Forelimb muscle (tissue), 1 donor: ENCODE results near the gene CHMP6. TPM values are rescaled to one million over a fixed set of nuclear protein-coding genes. Genes with fewer than 3 reads are reported as not detected.

Experiments used
- DNase-seq: peaks from one replicate; pipeline ENCODE4 v3.0.0-alpha.2; 2013; ENCODE audit warnings: low read depth
- polyA plus RNA-seq: library from polyadenylated mRNA; unstranded; fragments of 120-200 nt; gene quantifications from one replicate; pipeline ENCODE4 v1.2.1, GENCODE V29; 2013; ENCODE audit not compliant: insufficient read length

Gene CHMP6
- polyA plus RNA-seq, 1 donor: 25.2 TPM

DNA sequence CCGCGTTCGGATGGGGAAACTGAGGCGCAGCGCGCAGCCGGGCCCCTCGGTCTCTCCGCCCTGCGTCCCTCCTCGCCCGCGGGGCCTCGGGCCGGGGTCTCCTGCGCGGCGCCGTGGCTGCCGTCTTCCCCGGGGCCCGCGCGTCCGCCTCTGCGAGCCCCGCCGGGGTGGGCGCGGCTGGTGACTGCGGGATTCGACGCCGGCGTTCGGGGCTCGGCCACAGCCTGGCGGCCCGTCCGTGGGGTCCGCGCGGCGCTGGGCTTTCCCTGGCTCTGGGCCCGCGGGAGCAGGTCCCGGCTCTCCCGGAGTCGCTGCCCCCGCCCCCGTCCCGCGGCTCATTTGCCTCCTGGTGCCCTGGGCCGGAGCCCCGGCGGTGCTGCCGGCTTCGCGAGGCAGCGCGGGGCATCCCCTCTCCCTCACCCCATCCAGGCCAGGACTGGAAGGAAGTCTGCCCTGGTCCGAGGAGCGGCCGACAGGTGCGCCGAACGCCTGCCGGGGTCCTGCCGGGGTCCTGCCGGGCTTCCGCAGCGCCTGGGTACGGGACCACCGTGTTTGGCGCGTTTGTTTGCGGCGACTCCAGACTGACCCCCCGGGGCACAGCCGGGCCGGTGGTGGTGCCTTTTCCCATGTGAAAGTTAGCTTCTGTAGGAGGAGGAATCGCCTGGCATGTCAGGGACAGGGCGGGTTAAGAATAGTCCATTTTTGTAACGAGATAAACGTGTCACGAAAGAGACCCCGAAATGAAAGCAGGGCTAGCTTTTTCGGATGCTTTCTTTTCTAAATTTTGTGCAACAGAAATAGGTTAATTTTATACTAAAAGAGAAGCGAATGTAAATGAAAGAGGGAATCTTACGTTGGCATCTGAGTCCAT lies 671 bp downstream of the CHMP6 start:
- no peak for DNase-seq

DNA sequence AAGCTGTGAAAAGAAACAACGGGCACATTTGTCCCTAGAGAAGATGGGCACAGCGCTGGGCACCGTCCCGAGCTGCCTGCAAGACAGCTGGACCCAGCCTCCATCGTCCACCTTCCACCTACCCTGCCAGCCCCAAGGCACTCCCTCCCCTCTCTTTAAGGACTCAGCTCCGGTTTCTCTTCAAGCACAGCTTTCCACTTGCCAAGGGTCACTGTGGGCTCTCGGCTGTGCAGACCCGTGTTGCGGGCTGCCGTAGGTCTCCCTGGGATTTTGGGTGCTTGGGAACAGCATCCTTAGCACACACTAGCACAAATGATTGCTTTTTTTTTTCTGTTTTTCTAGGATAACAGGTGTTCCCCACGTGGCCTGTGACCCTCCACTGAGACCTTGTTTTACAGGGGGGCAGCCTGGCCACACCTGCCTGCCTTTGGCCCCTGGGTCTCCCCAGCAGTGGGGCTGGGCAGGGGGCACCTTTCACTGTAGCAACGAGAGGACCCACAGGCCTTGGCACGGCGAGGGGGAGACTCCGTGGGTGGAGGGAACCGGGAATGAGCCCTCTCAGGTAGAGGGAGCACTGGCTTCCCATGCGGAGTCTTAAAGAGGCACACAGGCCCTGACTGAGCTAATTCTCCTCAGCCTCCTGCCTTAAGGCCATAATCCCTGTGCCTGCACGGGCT lies 1.4 kb downstream of the CHMP6 start:
- DNase-seq: no peak

DNA sequence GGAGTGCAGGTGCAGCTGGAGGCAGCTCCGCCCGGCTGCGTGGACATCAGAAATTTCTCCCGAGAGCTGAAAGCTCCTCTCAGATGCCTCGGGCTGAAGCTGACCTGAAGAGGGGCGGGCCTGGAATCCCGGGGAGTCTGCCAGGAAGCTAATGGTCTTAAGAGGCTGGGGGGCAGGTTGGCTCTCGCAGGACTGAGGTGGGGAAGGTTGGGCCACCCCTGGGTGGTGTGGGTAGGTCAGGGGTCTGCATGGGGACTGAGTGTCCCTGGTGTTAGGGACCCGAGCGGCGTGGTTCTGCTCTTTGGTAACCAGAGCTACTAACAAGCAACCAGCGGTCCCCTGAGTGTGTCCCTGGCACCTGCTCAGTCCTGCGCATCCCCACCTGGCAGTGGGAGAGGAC lies 3.5 kb downstream of the CHMP6 start:
- no peak for DNase-seq

DNA sequence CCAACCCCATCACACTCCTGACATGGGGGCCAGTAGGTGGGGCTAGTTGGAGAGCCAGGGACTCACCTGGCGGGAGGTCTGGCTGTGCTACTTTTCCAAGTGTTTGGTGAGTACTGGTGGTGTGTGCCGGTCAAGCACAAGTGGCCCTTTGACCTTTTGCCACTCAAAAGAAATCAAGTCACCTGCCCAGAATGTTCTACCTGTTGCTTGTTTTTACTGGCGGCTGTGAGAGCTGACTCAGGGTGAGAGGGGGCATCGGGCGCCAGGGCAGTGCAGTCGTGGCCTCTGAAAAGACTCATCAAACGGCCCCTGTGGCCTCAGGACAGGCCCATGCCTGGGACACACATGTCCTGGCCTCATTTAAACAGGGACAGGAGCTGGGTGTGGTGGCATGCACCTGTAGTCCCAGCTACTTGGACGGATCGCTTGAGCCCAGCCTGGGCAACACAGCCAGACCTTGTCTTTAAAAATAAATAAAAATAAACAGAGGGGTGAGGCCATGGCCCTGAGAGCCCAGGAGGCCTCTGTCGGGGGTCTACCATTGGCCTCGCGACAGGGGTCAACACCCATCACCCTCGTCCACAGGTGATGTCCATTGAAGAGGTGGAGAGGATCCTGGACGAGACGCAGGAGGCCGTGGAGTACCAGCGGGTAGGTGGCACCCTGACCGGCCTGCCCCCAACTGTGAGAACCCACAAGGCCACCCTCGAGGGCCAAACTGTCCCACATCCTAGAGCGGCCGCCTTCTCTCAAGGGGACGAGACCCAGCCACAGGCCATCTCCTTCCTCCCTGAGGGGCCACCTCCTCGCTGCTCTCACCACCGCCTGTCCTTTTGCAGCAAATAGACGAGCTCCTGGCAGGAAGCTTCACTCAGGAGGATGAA lies 5.0 kb downstream of the CHMP6 start:
- DNase-seq: no peak

DNA sequence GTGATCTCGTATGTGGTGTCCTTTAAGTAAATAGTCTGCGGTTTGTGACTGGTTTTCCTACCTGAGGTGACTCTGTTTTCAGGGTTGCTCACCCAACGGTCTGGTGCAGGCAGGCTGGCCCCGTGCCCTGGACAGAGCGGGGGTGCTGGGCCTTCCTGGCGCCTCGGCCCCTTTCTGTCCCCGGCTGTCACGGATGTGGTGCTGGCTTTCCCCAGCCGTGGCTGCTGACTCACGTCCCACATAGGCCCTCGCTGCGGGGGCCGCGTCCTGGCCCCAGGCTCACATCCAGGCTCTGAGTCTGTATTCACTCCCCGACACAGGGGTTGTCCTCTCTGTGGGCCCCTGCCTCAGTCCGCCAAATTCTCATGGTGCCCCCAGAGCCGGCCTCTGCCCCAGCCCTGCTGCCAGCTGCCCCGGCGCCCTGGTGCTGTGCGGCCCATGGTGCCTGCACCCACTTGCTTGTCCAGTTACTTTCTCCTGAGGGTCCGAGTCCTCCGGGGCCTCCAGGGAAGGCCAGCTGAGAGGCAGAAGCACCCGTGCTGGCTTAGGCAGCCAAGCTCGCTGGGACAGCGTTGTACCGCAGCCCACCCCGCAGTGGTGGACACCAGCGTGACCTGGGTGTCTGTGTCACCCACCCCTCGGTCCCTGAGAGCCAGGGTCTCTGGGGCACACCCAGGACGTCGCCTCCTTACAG lies 5.9 kb downstream of the CHMP6 start:
- DNase-seq: no peak

DNA sequence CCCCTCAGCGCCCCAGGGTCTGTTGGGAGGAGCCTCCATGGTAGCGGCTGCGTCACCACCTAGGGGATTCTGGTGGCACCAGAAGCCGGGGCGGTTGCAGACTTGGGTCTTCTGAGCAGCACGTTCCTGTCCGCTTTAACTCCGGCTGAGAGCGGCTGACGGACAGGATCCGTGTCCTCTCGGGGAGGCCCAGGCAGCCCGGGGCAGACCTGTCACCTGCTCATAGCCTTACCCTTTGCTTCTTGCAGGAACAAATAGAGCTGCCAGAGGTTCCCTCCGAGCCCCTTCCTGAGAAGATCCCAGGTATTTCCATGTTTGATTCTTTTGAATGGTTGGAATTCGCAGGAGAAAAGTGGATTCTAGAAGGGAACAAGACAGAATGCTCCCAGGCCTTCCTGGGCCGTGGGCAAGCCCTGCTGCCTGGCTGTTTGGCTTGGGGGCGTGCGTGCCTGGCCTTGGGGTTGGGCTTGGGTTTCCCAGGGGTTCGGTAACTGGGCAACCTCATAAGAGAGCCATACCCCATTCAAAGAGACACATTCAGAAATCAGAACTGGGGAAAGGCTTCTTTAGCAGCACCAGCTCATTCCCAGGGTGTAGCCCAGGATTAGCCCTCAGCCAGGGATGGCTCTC lies 6.6 kb downstream of the CHMP6 start:
- no peak for DNase-seq

DNA sequence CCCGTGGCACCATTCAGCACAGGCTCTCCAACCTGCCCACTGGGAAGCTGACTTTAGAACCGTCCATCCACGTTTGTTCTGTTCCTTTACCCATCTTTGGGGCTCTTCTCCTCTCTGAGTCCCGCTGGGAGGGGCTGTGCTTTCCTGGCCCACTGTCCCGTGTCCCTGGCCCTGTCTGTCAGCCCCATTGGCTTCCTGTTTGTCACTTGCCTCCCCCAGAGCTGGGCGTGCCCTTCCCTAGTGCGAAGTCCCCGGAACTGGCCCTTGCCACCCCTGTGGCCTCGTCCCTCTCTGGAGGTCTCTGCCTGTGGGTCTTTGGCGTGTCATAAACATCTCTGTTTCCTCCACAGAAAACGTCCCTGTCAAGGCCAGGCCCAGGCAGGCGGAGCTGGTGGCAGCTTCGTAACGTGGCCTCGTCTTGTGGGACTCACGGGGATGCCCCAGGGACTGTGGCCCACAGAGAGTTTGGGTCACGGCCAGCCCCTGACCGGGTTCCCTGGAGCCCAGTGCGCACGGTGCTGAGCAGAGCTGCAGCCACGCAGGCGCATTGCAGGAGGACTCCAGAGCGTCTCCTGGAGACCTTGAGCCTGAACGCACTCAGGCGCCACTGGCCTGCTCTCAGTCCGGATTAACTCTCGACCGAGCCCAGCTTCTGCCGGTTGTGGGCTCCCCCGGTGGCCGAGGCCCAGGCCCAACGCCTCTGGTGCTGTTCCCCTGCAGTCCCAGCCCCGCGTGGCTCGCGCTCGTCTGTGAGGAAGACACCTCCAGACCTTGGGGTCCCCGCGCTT lies 7.3 kb downstream of the CHMP6 start:
- DNase-seq: no peak

DNA sequence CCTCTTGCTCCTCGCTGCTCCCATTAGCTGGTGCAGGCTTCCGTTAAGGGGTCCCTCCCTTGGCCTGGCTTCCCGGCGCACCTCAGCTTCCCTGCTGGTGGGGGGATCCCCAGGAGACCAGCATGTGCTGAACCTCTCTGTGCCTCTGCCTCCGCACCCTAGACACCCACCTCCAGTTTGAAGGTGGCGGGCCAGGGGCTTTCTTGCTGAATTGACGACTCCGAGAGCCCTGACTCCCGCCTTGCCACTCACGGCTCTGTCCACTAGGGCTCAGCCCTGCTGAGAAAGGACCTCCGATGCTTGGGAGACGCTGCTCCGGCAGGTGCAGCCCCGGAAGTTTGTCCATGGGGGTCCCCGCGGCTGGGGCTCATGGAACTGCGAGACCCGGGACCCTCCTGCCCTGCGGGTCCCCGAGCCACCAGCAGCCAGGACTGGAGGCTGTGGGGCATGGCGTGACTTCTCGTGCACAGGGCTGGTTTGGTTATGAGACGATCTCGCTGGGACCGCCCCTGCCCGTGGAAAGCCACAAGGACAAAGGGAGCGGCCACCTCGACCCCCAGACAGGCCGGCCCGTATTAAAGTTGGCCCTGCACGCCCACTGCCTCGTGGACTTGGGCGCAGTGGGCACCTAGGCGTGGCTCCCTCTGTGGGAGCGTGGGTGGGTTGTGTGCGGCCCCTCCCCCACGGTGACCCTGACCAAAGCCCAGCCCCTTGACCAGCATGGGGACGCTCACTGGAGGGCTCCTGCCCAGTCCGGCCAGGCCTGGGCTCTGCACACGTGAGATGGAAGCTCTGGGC lies 8.1 kb downstream of the CHMP6 start:
- no peak for DNase-seq

DNA sequence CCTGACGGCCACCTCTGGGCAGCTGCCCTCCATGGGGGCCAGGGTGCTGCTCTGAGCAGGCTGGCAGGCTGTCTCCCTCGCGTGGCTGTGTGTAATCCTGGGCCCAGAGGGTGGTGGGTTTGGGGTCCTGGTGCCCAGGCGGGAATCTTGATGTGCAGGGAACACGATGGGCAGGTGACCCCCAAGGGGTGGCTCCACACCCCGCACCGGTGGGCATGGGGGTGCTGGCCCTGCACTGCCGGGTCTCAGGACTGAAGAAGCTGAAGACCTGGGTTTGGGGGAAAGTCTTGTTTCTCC lies 8.6 kb downstream of the CHMP6 start:
- no peak for DNase-seq

DNA sequence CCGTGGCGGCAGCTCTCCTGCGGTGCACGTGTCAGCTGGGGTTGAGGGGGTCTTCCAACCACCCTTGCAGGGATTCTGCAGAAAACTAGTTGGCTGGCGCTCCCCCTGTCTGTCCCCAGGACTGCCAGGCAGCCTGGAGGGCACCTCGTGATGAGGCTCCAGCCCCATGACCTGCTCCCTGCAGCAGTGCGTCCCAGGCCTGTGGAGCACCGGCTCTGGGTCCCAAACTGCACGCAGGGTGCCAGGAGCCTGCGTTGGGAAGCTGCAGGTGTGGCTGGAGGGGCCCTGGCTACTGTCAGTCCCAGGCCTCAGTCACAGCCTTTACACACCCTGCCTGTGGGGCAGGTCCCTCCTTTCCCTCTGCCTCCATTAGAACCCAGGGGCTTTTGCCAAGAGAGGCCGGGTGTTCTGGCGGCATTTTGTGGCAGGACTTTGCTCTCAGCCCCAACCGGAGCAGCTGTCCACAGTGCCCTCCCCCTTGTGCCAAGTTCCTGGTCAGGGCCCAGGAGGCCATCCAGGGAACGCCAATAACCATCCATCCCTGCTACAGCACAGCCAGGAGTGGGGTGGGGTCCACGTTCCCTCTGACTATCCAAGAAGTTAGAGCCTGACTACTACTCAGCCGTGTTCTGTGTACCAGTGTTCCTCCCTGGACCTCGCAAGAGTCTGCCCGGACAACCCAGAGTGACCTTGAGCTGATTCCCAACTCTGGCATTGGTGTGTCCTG lies 9.2 kb downstream of the CHMP6 start:
- no peak for DNase-seq

DNA sequence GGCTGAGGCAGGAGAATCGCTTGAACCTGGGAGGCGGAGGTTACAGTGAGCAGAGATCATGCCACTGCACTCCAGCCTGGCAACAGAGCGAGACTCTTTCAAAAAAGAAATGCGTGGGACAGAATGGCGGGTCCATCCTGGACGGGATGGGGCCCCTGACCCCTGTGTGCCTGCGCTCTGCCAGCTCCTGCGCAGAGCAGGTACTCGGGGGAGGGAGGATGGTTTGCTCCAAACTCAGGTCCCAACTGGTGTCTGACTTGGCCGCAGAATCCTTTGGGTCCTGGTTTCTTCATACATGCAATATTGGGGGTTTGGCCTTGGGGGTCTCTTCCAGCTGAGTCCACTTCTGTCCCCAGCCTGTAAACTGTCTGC lies 10.4 kb downstream of the CHMP6 start:
- DNase-seq: no peak

DNA sequence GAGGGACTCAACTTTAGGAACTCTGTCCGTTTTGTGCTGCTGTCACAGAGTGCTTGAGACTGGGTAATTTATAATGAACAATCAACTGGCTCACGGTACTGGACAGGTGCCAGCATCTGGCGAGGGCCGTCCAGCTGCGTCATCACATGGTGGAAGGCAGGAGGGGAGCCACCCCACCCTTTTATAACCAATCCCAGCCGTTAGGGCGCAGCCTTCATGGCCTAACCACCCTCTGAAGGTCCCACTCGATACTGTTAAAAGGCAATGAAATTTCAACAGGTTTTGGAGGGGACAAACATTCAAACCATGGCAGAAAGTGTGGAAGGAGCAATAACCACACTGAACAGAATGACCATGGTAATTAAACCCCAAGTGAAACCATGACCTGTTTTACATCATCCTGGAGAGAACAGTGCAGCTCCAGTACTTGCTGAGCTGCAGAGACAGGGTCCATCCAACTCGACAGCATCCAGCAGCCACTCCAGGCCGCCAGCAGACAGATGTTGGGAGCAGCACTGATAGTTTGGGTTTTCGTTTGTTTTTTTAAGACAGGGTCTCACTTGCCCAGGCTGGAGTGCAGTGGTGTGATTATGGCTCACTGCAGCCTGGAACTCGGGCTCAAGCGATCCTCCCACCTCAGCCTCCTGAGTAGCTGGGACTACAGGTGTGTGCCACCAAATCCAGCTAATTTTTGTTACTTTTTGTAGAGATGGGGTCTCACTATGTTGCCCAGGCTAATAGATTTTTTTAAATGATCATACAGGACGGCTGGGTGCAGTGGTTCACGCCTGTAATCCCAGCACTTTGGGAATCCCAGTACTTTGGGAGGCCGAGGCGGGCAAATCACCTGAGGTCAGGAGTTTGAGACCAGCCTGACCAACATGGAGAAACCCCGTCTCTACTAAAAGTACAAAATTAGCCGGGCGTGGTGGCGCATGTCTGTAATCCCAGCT lies 11.0 kb downstream of the CHMP6 start:
- DNase-seq: no peak

DNA sequence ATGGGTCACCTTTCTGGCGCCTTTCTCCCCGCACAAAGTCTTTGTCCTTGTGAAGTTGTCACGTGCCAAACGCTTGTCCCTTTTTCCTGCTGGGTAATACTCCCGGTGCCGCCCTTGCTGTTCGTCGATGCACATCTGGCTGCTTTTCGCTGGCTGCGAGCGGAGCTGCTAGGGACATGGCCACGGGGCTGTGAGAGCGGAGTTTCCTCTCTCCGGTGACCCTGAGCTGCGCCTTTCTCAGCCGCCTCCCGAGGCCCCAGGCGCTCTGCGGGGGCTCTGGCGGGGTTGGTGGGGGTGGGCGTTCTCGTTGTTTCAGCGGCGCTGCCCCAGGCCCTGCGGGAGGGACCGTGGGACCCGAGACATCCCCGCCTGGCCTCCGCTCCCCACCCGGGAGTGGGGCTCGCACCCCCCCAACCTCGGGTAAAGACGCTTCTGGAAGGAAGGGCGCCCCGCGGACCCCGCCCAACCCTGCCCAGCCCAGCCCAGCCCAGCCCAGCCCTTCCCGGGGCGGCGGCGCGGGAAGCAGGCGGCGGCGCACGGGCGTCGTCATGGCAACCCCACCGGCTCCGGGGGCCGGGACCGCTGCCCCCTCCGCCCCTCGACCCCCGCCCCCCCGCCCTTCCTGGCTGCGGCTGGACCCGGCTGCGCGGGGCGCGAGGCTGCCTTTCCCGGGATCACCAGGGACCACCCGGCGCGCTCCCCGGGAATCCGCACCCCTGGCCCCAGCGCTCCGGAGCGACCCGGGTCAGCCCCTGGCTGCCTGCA lies 12.3 kb downstream of the CHMP6 start:
- DNase-seq: no peak

DNA sequence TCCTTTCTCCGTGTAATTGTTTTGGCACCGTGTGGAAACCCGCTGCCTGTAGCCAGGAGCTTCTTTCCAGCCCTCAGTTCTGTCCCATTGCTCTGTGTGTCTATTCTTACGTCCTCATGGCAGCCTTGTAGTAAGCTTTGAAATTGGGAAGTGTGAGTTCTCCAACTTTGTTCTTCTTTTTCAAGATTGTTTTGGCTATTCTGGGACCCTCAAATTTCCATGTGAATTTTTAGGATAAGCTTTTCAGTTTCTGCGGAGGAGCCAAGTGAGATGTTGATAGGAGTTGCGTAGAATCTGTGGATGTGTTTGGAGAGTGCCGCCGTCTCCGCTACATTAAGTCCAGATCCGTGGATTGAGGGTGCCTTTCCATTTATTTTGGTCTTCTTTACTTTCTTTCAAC lies 15.2 kb downstream of the CHMP6 start:
- no peak for DNase-seq

DNA sequence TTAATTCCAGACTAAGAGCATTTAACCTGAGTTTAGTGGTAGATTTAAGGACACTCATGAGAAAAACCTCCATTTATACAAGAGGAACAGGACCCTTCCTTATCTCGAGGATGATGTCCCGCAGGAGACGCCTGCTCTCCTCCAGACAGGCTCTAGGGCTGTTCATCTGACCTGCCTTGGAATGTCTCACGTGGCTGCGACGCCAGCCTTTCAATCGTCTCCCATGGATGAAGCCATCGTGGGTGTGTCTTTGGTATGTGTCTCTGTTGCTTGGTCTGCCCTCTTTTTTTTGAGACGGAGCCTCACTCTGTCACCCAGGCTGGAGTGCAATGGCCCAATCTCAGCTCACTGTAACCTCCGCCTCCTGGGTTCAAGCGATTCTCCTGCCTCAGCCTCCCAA lies 16.5 kb downstream of the CHMP6 start:
- no peak for DNase-seq

DNA sequence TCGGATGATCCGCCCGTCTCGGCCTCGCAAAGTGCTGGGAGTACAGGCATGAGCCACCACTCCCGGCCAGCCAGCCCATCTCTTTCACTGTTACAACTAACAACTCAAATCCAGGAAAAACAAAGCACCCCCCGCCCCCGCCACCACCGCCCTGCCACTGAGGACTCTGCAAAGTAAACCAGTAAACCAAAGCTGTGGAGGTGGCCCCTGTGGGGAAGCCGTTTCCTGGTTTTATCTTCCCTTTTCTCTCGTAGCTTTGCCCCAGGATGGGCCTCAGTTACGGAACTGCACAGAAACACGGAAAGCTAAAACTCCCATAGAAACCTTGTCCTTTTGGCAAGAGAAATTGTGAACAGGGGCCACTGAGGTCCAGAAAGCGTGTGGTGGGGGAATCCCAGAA lies 17.5 kb downstream of the CHMP6 start:
- DNase-seq: no peak

DNA sequence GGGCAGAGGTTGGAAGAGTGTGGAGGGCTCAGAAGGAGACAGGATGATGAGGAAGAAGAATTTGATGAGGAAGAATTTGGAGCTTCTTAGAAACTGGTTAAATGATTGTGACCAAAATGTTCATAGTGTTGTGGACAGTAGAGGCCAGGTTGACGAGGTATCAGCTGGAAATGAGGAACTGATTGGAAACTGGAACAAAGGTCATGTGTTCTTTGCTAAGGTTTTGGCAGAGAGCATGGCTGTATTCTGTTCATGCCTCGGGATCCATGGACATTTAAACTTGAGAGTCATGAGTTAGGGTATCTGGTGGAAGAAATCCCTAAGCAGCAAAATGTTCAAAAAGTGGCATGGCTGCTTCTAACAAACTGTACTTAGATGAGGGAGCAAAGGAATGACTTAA lies 19.3 kb downstream of the CHMP6 start:
- DNase-seq: no peak
